Measurements from ENCODE around the gene PWWP3B. TPM values are rescaled to one million over a fixed set of nuclear protein-coding genes. Genes with fewer than 3 reads are reported as not detected.

Gene PWWP3B
- total RNA-seq, 3 donors from 2014 or later, result 2.6 to 13.9 (median 7.0) TPM

DNA sequence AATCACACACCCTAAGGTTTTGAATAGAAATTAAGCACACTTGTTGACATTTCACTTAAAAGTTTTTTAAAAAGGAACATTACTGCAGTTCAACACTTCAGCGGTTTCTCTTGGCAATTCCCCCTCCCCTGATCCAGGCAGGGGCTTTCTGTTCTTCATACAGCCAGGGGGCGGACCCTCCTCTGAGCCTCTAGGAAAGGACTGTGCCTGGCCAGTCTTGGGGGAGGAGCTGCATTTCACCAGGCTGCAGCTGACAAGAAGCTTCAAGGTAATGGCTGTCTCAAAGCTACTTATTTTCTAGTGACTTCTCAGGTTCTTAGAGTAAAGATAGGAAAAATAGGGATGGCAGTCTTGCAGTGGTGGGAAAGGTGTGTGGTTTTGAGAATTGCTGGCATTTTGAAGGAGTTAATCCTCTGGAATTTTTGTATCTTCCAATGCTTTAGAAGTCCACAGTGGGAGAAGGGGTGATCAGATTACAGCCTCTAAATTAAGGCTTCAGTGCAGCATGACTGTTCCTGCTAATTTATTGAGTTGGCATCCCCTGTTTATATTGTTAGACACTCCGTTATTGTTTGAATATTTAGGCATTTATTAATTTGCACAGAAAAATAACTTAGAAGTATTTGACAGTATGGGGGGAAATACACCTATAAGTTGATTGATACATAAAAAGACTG is 33.5 kb downstream of the PWWP3B start:
- TF ChIP-seq, protein P1, sequence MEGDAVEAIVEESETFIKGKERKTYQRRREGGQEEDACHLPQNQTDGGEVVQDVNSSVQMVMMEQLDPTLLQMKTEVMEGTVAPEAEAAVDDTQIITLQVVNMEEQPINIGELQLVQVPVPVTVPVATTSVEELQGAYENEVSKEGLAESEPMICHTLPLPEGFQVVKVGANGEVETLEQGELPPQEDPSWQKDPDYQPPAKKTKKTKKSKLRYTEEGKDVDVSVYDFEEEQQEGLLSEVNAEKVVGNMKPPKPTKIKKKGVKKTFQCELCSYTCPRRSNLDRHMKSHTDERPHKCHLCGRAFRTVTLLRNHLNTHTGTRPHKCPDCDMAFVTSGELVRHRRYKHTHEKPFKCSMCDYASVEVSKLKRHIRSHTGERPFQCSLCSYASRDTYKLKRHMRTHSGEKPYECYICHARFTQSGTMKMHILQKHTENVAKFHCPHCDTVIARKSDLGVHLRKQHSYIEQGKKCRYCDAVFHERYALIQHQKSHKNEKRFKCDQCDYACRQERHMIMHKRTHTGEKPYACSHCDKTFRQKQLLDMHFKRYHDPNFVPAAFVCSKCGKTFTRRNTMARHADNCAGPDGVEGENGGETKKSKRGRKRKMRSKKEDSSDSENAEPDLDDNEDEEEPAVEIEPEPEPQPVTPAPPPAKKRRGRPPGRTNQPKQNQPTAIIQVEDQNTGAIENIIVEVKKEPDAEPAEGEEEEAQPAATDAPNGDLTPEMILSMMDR (IDR thresholded peaks at IDR 0.05), result no peak
- no peak for TF ChIP-seq POLR2A (IDR thresholded peaks at IDR 0.05)
- TF ChIP-seq POLR2AphosphoS5 (IDR thresholded peaks at IDR 0.05), result no peak
- no peak for DNase-seq (ENCODE audit: low spot score in 2 of 2)
- no peak overlapping the region for H3K27ac ChIP-seq
- H3K36me3 ChIP-seq, result no peaks in the 10 kb centered on the region
- H3K27me3 ChIP-seq, result peaks cover 0 to 47% of the 10 kb centered on the region in 2 donors
- H3K9me3 ChIP-seq, result no peaks in the 10 kb centered on the region
- intact Hi-C loops (cut with DNase I; ENCODE audit: low total_unique reads), result no loop called here
- H3K4me3 ChIP-seq, result no peak overlapping the region
- no peaks in the 10 kb centered on the region for H3K4me1 ChIP-seq

- intact Hi-C loops (cut with DNase I; ENCODE audit: low total_unique reads), result no loop called here
- H3K9me3 ChIP-seq, result no peaks in the 10 kb centered on the region
- no peak overlapping the region for H3K27ac ChIP-seq
- no peaks in the 10 kb centered on the region for H3K36me3 ChIP-seq
- no peaks in the 10 kb centered on the region for H3K4me1 ChIP-seq
- H3K4me3 ChIP-seq, result no peak overlapping the region
- no peak for DNase-seq (ENCODE audit: low spot score in 2 of 2)
- TF ChIP-seq, protein P1 (IDR thresholded peaks at IDR 0.05), result no peak
- H3K27me3 ChIP-seq, result peaks cover 0 to 43% of the 10 kb centered on the region in 2 donors
Observed at GRCh38 chrX:106203315-106203714, 35.2 kb downstream of the PWWP3B start.

GRCh38 chrX:106208154-106208553 is 40.0 kb downstream of the PWWP3B start:
- no peak for DNase-seq (ENCODE audit: low spot score in 2 of 2)
- Histone ChIP-seq H3K36me3 (no peaks in the 10 kb centered on the region), H3K9me3 (peaks cover 6 to 15% of the 10 kb centered on the region in 2 donors), H3K27me3 (peaks cover 0 to 46% of the 10 kb centered on the region in 2 donors), H3K4me1 (no peaks in the 10 kb centered on the region), H3K27ac (no peak overlapping the region), H3K4me3 (no peak overlapping the region)
- intact Hi-C loops (cut with DNase I; ENCODE audit: low total_unique reads), result no loop called here
- no peak for TF ChIP-seq POLR2AphosphoS5 (IDR thresholded peaks at IDR 0.05)
- TF ChIP-seq, protein P1 (IDR thresholded peaks at IDR 0.05), result no peak
- TF ChIP-seq POLR2A (IDR thresholded peaks at IDR 0.05), result no peak

Other genes starting within 250 kb of the PWWP3B start
- gene SERPINA7, start 129.6 kb upstream of the PWWP3B start, total RNA-seq, result not detected

All from breast epithelium (tissue), 4 donors.